ENCODE results near the gene OR5H15. TPM values are rescaled to one million over a fixed set of nuclear protein-coding genes. Genes with fewer than 3 reads are reported as not detected.
"Not testable (repeated sequence)": the region's sequence is repeated elsewhere in the genome, so short reads cannot be mapped to it uniquely, and the experiment has no call there.

Gene OR5H15
- not detected in 2 replicates for total RNA-seq

DNA sequence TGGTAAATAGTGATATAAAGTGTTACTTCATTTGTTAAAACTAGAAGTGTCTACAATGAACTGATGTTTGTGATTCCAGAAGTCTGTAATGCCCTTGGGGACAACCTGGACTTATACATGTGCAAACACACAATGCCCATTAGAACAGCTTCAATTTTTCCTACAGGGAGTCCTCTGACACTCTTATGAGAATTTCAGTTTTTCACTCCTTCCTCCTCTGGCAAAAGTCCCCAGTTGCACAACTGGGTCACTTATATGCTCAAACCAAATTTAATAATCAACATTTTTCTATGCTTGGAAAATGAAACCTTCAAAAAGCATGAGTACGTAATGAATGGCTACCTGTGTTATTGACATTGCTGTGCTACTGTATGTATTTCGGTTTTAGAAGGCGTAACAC lies at the start of gene OR5H15:
OR5H15 (plus strand) TSS at position 301 of the 400 bp plus-strand sequence. CDS start 2,004 bp downstream, outside the sequence.
- H3K9me3 Mint-ChIP-seq: no peaks in the 10 kb centered on the region
- no peak for DNase-seq (ENCODE audit: low spot score)
- no peak within 1 kb of the TSS for H3K27ac Mint-ChIP-seq
- intact Hi-C loops (cut with micrococcal nuclease): no loop called here
- no peaks in the 10 kb centered on the region for H3K4me1 Mint-ChIP-seq (ENCODE audit: low read depth)
- no peaks in the 10 kb centered on the region for H3K36me3 Mint-ChIP-seq (ENCODE audit: low read depth)
- H3K27me3 Mint-ChIP-seq (ENCODE audit: low read depth): no peaks in the 10 kb centered on the region
- no peak within 1 kb of the TSS for H3K4me3 Mint-ChIP-seq (ENCODE audit: low read depth)

DNA sequence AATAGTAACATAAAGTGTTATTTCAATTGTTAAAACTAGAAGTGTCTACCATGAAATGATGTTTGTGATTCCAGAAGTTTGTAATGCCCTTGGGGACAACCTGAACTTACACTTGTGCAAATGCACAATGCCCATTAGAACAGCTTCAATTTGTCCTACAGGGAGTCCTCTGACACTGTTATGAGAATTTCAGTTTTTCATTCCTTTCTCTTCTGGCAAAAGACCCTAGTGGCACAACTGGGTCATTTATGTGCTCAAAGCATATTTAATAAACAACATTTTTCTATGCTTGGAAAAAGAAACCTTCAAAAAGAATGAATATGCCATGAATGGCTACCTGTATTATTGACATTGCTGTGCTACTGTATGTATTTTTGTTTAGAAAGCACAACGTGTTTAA lies 36.1 kb upstream of the OR5H15 start, which contains the start of gene OR5H1:
OR5H1 (plus strand) TSS at position 301 of the 400 bp plus-strand sequence. CDS start 1,977 bp downstream, outside the sequence.
- Mint-ChIP-seq H3K4me1 (ENCODE audit: low read depth) (no peaks in the 10 kb centered on the region), H3K27me3 (ENCODE audit: low read depth) (no peaks in the 10 kb centered on the region), H3K27ac (no peak within 1 kb of the TSS), H3K9me3 (no peaks in the 10 kb centered on the region), H3K4me3 (ENCODE audit: low read depth) (no peak within 1 kb of the TSS), H3K36me3 (ENCODE audit: low read depth) (no peaks in the 10 kb centered on the region)
- intact Hi-C loops (cut with micrococcal nuclease): no loop called here
- no peak for DNase-seq (ENCODE audit: low spot score)

DNA sequence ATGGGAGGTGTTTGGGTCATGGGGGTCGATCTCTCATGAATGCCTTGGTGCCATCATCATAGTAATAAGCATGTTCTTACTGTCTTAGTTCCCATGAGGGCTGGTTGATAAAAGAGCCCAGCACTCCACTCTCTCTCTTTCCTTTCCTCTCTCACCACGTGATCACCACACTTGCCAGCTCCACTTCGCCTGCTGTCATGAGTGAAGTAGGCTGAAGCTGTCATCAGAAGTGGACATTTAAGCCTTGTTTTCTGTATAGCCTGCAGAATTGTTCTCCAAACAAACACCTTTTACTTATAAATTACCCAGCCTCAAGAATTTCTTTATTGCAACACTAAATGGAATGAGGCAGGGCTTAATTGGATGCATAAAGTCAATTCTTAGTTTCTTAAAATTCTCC lies 29.9 kb upstream of the OR5H15 start:
- no peaks in the 10 kb centered on the region for H3K9me3 Mint-ChIP-seq
- H3K36me3 Mint-ChIP-seq (ENCODE audit: low read depth): no peaks in the 10 kb centered on the region
- intact Hi-C loops (cut with micrococcal nuclease): no loop called here
- no peak overlapping the region for H3K27ac Mint-ChIP-seq
- H3K4me1 Mint-ChIP-seq (ENCODE audit: low read depth): no peaks in the 10 kb centered on the region
- no peak overlapping the region for H3K4me3 Mint-ChIP-seq (ENCODE audit: low read depth)
- no peak for DNase-seq (ENCODE audit: low spot score)
- H3K27me3 Mint-ChIP-seq (ENCODE audit: low read depth): no peaks in the 10 kb centered on the region

DNA sequence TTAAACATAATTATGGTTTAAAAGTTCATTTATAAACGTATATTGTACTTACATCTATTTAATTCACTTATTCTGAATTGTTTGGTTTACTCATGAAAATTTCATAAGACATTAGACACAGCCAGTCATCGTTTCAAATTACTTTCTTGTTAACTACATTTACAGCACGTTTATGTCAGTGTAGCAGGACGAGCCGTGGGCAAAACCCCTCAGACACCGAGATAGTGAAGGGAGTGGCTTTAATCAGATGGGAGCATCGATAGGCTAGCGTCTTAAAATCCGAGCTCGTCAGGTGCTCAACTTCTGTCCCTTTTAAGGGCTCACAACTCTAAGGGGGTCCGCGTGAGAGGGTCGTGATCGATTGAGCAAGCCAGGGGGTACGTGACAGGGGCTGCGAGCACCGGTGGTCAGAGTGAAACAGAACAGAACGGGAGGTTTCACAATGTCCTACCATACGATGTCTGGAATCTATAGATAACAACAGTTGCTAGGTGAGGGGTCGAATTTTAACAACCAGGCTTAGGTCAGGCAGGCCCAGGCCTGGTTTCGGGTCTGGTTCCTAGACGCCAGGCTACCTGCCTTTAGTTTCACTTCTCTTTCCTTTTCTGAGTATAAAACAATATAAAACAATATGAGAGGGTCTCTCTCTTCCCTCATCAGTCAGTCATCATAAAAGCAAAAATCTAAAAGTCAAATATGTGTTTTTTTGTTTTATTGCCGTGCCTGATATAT lies 28.5 kb upstream of the OR5H15 start:
- H3K27me3 Mint-ChIP-seq (ENCODE audit: low read depth); H3K27ac Mint-ChIP-seq; H3K9me3 Mint-ChIP-seq; H3K4me1 Mint-ChIP-seq (ENCODE audit: low read depth); H3K4me3 Mint-ChIP-seq (ENCODE audit: low read depth); H3K36me3 Mint-ChIP-seq (ENCODE audit: low read depth); intact Hi-C loops (cut with micrococcal nuclease); DNase-seq (ENCODE audit: low spot score): not testable (repeated sequence)

DNA sequence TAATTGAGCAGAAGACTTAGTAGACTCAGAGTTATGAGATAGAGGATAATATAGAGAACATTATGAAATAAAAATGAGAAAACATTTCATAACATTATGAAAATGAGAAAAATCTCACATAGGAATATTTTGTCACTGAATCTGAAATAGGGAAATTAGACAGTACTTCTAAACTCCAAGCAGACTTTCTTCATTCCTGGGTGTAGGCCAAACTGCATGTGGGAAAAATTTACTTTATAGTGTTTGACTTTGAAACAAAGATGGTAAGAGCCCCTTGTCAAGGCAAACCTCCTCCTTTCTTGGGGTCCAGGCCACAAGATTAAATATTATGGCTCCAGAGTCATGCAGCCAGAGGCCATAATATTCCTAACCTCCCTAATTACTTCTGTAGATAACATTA lies 26.0 kb upstream of the OR5H15 start:
- no peak overlapping the region for H3K27ac Mint-ChIP-seq
- H3K9me3 Mint-ChIP-seq: no peaks in the 10 kb centered on the region
- intact Hi-C loops (cut with micrococcal nuclease): no loop called here
- no peak for DNase-seq (ENCODE audit: low spot score)
- no peak overlapping the region for H3K4me3 Mint-ChIP-seq (ENCODE audit: low read depth)
- H3K4me1 Mint-ChIP-seq (ENCODE audit: low read depth): no peaks in the 10 kb centered on the region
- no peaks in the 10 kb centered on the region for H3K36me3 Mint-ChIP-seq (ENCODE audit: low read depth)
- peaks cover 2% of the 10 kb centered on the region for H3K27me3 Mint-ChIP-seq (ENCODE audit: low read depth)

DNA sequence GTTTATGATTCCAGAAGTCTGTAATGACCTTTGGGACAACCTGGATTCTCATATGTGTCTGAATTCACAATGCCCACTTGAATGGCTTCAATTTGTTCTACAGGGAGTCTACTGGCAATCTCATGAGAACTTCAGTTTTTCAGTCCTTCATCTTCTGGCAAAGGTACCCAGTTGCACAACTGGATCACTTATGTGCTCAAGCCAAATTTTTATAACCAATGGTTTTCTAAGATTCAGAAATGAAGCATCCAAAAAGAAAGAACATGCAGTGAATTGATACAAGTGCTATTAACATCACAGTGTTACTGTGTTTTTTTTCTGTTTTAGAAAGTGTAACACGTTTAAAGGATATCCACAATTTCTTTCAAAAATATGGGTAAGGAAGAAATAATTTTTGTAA lies 19.3 kb upstream of the OR5H15 start, which contains the start of gene OR5H14:
OR5H14 (plus strand) TSS at position 301 of the 400 bp plus-strand sequence. CDS start 1,907 bp downstream, outside the sequence.
- Mint-ChIP-seq H3K9me3 (no peaks in the 10 kb centered on the region), H3K27me3 (ENCODE audit: low read depth) (peaks cover 2% of the 10 kb centered on the region), H3K4me1 (ENCODE audit: low read depth) (no peaks in the 10 kb centered on the region), H3K4me3 (ENCODE audit: low read depth) (no peak within 1 kb of the TSS), H3K36me3 (ENCODE audit: low read depth) (no peaks in the 10 kb centered on the region), H3K27ac (no peak within 1 kb of the TSS)
- intact Hi-C loops (cut with micrococcal nuclease): no loop called here
- no peak for DNase-seq (ENCODE audit: low spot score)

DNA sequence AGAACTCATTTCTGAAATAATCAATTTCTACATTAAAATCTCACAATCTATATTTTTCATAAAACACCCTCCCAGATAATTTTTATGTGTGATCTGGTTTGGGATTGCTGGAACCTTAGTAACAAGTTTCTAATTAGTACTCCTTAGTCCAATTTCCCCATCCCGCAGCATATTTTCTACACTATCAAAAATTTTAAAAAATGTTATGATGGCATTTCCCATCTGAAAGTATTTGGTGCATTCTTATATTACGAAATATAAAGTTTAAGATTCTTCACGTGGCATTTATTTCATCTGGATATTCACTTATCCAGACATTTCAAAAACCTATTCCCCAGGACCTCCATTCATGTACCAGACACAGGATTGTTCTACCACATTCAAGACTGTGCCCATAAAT lies 17.7 kb upstream of the OR5H15 start:
- H3K27me3 Mint-ChIP-seq (ENCODE audit: low read depth): no peaks in the 10 kb centered on the region
- H3K4me1 Mint-ChIP-seq (ENCODE audit: low read depth): no peaks in the 10 kb centered on the region
- intact Hi-C loops (cut with micrococcal nuclease): no loop called here
- H3K36me3 Mint-ChIP-seq (ENCODE audit: low read depth): no peaks in the 10 kb centered on the region
- H3K9me3 Mint-ChIP-seq: no peaks in the 10 kb centered on the region
- DNase-seq (ENCODE audit: low spot score): no peak
- no peak overlapping the region for H3K4me3 Mint-ChIP-seq (ENCODE audit: low read depth)
- no peak overlapping the region for H3K27ac Mint-ChIP-seq

DNA sequence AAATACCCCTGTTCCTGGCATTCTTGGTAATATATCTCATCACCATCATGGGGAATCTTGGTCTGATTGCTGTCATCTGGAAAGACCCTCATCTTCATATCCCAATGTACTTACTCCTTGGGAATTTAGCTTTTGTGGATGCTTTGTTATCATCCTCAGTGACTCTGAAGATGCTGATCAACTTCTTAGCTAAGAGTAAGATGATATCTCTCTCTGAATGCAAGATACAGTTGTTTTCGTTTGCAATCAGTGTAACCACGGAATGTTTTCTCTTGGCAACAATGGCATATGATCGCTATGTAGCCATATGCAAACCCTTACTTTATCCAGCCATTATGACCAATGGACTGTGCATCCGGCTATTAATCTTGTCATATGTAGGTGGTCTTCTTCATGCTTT lies 17.0 kb upstream of the OR5H15 start:
- intact Hi-C loops (cut with micrococcal nuclease); H3K4me1 Mint-ChIP-seq (ENCODE audit: low read depth); H3K27me3 Mint-ChIP-seq (ENCODE audit: low read depth); H3K27ac Mint-ChIP-seq; H3K9me3 Mint-ChIP-seq; H3K36me3 Mint-ChIP-seq (ENCODE audit: low read depth); H3K4me3 Mint-ChIP-seq (ENCODE audit: low read depth); DNase-seq (ENCODE audit: low spot score): not testable (repeated sequence)

DNA sequence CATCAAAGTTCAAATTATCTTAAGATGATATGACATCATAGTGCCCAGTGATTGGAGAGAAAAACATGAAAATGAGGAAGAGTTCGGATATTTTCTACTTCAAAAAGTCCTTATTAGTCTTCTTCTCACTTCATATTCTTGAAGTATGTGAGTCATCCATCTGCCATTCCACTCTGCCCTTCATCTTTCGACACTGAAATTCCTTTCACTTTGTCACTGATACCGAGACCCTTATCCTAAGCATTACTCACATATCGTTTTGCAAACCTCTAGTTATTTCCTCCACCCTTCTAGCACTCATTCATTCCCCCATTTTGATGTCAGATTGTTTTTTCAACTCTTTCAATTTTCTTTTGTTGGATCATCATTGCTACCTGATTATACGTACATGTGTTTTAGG lies 15.3 kb upstream of the OR5H15 start:
- intact Hi-C loops (cut with micrococcal nuclease): no loop called here
- no peaks in the 10 kb centered on the region for H3K36me3 Mint-ChIP-seq (ENCODE audit: low read depth)
- no peaks in the 10 kb centered on the region for H3K27me3 Mint-ChIP-seq (ENCODE audit: low read depth)
- H3K9me3 Mint-ChIP-seq: no peaks in the 10 kb centered on the region
- H3K4me3 Mint-ChIP-seq (ENCODE audit: low read depth): no peak overlapping the region
- H3K4me1 Mint-ChIP-seq (ENCODE audit: low read depth): no peaks in the 10 kb centered on the region
- DNase-seq (ENCODE audit: low spot score): no peak
- no peak overlapping the region for H3K27ac Mint-ChIP-seq

DNA sequence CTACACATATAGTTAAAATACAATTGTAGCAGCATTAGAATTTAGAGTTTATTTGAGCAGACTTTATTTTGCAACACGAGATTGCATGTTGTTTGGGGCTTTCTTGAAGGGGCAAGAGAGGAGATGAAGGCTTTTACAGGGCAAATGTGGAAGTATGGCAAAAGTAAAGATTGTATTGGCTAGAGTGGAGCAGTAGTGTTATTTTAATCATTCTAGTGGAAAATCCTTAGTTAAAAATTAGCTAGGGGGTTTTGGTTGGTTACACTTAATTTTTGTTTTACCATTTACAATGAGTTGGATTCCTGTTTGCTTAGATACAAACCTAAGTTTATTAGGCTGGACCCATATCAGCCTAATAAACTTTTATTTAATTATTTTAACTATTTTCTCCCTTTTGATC lies 4.6 kb downstream of the OR5H15 start:
- H3K9me3 Mint-ChIP-seq: no peaks in the 10 kb centered on the region
- no peak overlapping the region for H3K27ac Mint-ChIP-seq
- H3K36me3 Mint-ChIP-seq (ENCODE audit: low read depth): no peaks in the 10 kb centered on the region
- no peaks in the 10 kb centered on the region for H3K4me1 Mint-ChIP-seq (ENCODE audit: low read depth)
- H3K27me3 Mint-ChIP-seq (ENCODE audit: low read depth): no peaks in the 10 kb centered on the region
- no peak overlapping the region for H3K4me3 Mint-ChIP-seq (ENCODE audit: low read depth)
- intact Hi-C loops (cut with micrococcal nuclease): no loop called here
- no peak for DNase-seq (ENCODE audit: low spot score)

DNA sequence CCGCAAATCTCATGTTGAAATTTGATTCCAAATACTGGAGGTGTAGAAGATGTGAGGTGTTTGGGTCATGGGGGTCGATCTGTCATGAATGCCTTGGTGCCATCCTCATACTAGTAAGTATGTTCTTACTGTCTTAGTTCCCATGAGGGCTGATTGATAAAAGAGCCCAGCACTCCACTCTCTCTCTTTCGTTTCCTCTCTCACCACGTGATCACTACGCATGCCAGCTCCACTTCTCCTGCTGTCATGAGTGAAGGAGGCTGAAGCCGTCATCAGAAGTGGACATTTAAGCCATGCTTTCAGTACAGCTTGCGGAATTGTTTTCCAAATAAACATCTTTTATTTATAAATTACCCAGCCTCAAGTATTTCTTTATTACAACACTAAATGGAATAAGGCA lies 6.1 kb downstream of the OR5H15 start:
- H3K27ac Mint-ChIP-seq: no peak overlapping the region
- H3K9me3 Mint-ChIP-seq: no peaks in the 10 kb centered on the region
- no peaks in the 10 kb centered on the region for H3K27me3 Mint-ChIP-seq (ENCODE audit: low read depth)
- H3K4me3 Mint-ChIP-seq (ENCODE audit: low read depth): no peak overlapping the region
- intact Hi-C loops (cut with micrococcal nuclease): no loop called here
- no peak for DNase-seq (ENCODE audit: low spot score)
- no peaks in the 10 kb centered on the region for H3K4me1 Mint-ChIP-seq (ENCODE audit: low read depth)
- no peaks in the 10 kb centered on the region for H3K36me3 Mint-ChIP-seq (ENCODE audit: low read depth)

DNA sequence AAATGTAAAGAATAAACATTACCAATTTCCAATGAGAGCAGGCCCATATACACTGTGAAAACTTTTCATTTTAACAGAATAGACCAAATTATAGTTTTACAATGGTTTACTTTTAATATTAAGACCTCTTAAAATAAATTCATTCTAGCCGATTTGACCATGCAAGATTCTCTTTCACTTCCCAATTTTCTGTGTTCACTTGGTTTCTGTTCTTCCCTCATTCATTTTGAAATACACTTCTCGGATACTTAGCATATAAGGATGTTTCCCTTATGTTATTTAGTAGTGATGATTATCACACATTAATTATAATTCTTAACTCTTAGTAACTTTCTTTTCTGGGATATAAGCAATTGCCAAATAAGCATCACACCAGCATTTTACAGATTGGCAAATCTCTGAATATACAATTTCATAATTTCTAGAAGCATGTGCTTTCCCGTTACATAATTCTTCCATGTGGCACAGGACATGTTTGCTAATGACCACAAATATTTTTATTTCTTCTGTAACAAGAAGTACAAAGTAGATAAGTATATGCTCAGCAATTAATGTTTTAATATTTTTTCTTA lies 13.9 kb downstream of the OR5H15 start:
- H3K9me3 Mint-ChIP-seq: no peaks in the 10 kb centered on the region
- no peaks in the 10 kb centered on the region for H3K27me3 Mint-ChIP-seq (ENCODE audit: low read depth)
- DNase-seq (ENCODE audit: low spot score): no peak
- no peaks in the 10 kb centered on the region for H3K36me3 Mint-ChIP-seq (ENCODE audit: low read depth)
- intact Hi-C loops (cut with micrococcal nuclease): loop anchor here (10.0 kb wide), 1 partner anchor 414 kb away; the partner anchor contains the start of gene CPOX
- H3K4me3 Mint-ChIP-seq (ENCODE audit: low read depth): no peak overlapping the region
- H3K27ac Mint-ChIP-seq: no peak overlapping the region
- H3K4me1 Mint-ChIP-seq (ENCODE audit: low read depth): no peaks in the 10 kb centered on the region

DNA sequence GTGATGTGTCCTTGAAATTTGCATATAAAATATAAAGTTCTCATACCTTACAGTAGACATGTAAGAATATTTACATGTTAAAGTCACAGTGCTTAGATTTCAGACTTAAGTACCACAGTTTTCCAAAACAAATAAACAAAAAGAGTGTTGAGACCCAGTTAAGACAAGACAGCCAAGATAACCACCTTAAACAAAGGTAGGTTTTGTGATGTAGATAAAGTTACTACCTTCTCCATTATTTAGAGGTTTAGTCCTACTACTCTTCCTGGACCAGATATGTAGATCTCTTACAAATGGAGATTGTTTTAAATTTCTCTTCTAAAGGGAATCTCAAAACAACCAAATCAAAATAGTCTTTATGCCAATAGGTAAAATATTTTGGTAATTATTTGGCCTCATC lies 15.7 kb downstream of the OR5H15 start:
- H3K27ac Mint-ChIP-seq: no peak overlapping the region
- H3K4me3 Mint-ChIP-seq (ENCODE audit: low read depth): no peak overlapping the region
- intact Hi-C loops (cut with micrococcal nuclease): loop anchor here (10.0 kb wide), 1 partner anchor 413 kb away; the partner anchor contains the start of gene CPOX
- H3K4me1 Mint-ChIP-seq (ENCODE audit: low read depth): no peaks in the 10 kb centered on the region
- H3K9me3 Mint-ChIP-seq: no peaks in the 10 kb centered on the region
- no peaks in the 10 kb centered on the region for H3K27me3 Mint-ChIP-seq (ENCODE audit: low read depth)
- no peaks in the 10 kb centered on the region for H3K36me3 Mint-ChIP-seq (ENCODE audit: low read depth)
- DNase-seq (ENCODE audit: low spot score): no peak

All from activated T-helper 2 cell treated with anti-CD3 and anti-CD28 coated beads, Interferon-gamma antibody, Interleukin-2, Interleukin-4, amounts not matched to agents 10 μg/mL and 5 μg/mL and 100 μg/mL, durations not matched to agents 14 hours and 24 hours and 36 hours (primary cell).